Activated B cell treated with CpG ODN at 0.5 μM for 24 hours (primary cell): ENCODE results near the gene AKT2. TPM values are rescaled to one million over a fixed set of nuclear protein-coding genes. Genes with fewer than 3 reads are reported as not detected.

ENCODE experiments used
- ATAC-seq: fragments of 200-7000 bp; cut with Tn5 transposase; one replicate; pipeline ENCODE4 v1.10.0; 2021; ENCODE audit warnings: low read depth, mild to moderate bottlenecking, moderate library complexity
- CTCF ChIA-PET: fragments of 350-600 bp; sonication (Branson Sonifier 250); formaldehyde crosslinking; loops from one replicate; lab custom pipeline; 2021; ENCODE audit warnings: antibody characterized with exemption; lab: Charles Lee
- POLR2A ChIA-PET: fragments of 350-600 bp; sonication (Branson Sonifier 250); formaldehyde crosslinking; loops from one replicate; lab custom pipeline; 2021; ENCODE audit warnings: antibody characterized with exemption; lab: Charles Lee
- DNase-seq: peaks from one replicate; pipeline ENCODE4 v3.0.0; 2022
- H3K27ac Mint-ChIP-seq: one replicate; pipeline ENCODE4 v1.8.0; 2020; ENCODE audit warnings: mixed read lengths
- H3K27me3 Mint-ChIP-seq: one replicate; pipeline ENCODE4 v1.8.0; 2021; ENCODE audit warnings: mixed read lengths
- H3K36me3 Mint-ChIP-seq: one replicate; pipeline ENCODE4 v1.8.0; 2021; ENCODE audit warnings: low read depth, mixed read lengths
- H3K4me1 Mint-ChIP-seq: one replicate; pipeline ENCODE4 v1.8.0; 2021; ENCODE audit warnings: mixed read lengths
- H3K4me3 Mint-ChIP-seq: one replicate; pipeline ENCODE4 v1.8.0; 2020; ENCODE audit warnings: mild to moderate bottlenecking, mixed read lengths
- H3K9me3 Mint-ChIP-seq: one replicate; pipeline ENCODE4 v1.8.0; 2020; ENCODE audit warnings: mixed read lengths
- intact Hi-C: fragments of 100-400 bp; cut with micrococcal nuclease; formaldehyde crosslinking; loops from one replicate; pipeline ENCODE4 v1.15.1; 2024
- total RNA-seq: library from RNA; stranded (reverse); gene quantifications from 2 replicates; pipeline ENCODE4 v1.2.3, GENCODE V29; 2022
- TF ChIP-seq, protein P1 (sequence below): fragments of 200-600 bp; IDR thresholded peaks from one replicate; pipeline ENCODE4 v1.8.0; 2022; ENCODE audit warnings: antibody characterized with exemption, mild to moderate bottlenecking

The AKT2 gene
- total RNA-seq, 1 donor from 2014 or later, result 176 TPM

DNA sequence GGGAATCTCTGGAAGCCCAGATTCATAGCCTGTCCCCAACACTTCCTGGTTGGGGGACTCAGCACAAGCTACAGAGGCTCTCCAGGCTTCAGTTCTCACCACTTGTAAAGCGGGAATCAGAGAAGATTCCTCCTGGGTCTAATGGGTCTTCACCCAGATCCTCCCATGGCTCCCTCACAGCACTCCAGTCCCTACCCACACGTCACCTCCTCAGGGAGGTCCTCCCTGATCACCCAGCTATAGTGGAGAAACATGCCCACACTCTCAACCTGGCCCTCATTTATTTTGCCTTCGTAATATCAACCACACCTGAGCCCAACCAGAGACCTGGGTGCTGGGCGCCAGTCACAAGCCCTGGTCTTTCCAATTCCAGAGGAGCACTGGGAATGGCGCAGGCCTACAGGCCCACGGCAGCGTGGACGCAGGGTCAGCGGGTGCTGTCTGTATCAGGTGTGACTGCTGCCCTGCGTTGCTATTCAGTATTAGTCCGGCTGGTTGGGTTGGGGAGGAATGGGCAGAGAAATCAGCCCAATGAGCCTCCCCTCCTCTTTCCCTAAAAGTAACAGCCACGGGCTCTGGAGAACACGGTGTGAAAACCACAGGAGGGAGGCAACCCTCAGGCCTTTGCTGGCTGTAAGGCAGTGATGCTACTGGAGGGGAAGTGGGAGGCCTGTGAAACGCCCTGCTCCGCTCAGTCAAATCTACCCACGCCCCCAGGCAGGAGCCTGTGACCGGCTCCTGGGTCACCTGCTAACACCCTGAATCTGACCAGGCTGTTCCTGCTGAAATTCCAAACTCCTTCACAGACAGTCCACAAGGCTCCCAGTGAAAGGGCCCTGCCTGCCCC is 5.2 kb downstream of the AKT2 start:
- TF ChIP-seq, protein P1, sequence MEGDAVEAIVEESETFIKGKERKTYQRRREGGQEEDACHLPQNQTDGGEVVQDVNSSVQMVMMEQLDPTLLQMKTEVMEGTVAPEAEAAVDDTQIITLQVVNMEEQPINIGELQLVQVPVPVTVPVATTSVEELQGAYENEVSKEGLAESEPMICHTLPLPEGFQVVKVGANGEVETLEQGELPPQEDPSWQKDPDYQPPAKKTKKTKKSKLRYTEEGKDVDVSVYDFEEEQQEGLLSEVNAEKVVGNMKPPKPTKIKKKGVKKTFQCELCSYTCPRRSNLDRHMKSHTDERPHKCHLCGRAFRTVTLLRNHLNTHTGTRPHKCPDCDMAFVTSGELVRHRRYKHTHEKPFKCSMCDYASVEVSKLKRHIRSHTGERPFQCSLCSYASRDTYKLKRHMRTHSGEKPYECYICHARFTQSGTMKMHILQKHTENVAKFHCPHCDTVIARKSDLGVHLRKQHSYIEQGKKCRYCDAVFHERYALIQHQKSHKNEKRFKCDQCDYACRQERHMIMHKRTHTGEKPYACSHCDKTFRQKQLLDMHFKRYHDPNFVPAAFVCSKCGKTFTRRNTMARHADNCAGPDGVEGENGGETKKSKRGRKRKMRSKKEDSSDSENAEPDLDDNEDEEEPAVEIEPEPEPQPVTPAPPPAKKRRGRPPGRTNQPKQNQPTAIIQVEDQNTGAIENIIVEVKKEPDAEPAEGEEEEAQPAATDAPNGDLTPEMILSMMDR, result no peak
- ATAC-seq (peak; percentile 33), DNase-seq (peak; percentile 27)
- peak overlapping the region; percentile 67 for H3K4me3 Mint-ChIP-seq
- H3K4me1 Mint-ChIP-seq, result peaks cover 84% of the 10 kb centered on the region
- no peaks in the 10 kb centered on the region for H3K9me3 Mint-ChIP-seq
- intact Hi-C loops, result loop anchor here (10.0 kb wide), 2 partner anchors 135 to 495 kb away; partner anchors contain the start of genes MIA and RAB4B
- peak overlapping the region; percentile 81 for H3K27ac Mint-ChIP-seq
- POLR2A ChIA-PET, result interaction anchor here (0.6 kb wide), 1 partner anchor 22 kb away, joined by 3 read pairs; no protein-coding TSS in a partner anchor
- peaks cover 18% of the 10 kb centered on the region for H3K36me3 Mint-ChIP-seq
- no peaks in the 10 kb centered on the region for H3K27me3 Mint-ChIP-seq
- CTCF ChIA-PET, result no interaction called here

DNA sequence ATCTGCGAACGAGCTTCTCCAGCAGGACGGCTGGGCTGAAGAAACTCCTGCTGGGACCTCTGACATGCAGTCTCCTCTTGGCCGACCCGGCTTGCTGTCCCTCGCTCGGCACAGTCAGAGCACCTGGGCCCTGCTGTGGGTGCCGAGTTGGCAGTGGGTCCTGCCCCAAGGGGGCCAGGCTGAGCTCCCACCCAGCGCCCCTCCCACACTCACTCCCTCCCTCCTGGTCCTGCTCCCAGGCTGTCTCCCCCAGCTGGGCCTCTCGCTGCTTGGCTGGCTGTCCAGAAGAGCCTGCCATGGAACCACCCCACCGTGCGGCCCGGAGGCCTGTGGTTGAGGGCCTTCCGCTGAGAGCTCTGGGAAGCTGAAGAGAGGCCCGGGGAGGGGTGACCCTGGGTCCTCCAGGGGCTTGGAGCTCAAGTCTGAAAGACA is 6.0 kb downstream of the AKT2 start:
- TF ChIP-seq, protein P1, result no peak
- H3K36me3 Mint-ChIP-seq, result peaks cover 16% of the 10 kb centered on the region
- DNase-seq (no peak), ATAC-seq (no peak)
- peaks cover 88% of the 10 kb centered on the region for H3K4me1 Mint-ChIP-seq
- ChIA-PET CTCF (no interaction called here), POLR2A (interaction anchor here (0.6 to 0.8 kb wide), 4 partner anchors 21 to 1447 kb away, joined by 3 to 6 read pairs (median 3); no protein-coding TSS in a partner anchor)
- H3K9me3 Mint-ChIP-seq, result no peaks in the 10 kb centered on the region
- intact Hi-C loops, result no loop called here
- H3K27ac Mint-ChIP-seq, result no peak overlapping the region
- no peaks in the 10 kb centered on the region for H3K27me3 Mint-ChIP-seq
- no peak overlapping the region for H3K4me3 Mint-ChIP-seq

DNA sequence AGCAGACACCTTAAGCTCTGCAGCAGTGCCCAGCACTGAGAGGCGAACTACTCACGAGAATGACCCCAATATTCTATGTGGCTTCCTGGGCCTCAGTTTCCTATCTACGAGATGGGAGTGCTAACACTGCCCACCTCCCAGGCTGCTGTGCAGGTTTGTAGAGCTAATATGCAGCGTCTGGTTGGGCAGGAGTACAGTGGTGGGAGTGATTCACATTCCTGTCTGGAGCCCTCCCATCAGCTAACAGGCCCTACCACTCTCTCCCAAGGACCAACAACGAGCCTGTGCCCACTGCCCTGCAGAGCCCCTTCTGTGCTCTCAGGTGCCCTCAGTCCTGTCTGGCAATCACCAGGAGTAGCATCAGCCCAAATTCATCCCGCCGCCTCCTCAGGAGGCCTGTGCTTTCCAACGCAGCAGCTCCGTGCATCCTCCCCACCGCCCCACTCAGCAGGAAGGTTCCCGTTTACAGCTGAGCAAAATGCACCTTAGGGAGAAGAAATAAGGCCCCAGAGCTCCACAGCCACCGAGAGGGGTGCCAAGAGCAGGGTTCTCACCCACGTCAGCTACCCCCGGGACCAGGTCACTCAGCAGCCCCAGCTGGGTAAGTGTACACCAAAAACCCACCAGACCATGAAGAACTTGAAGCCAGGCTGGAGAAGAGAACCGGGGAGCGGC is 6.6 kb downstream of the AKT2 start:
- Mint-ChIP-seq H3K4me1 (peaks cover 88% of the 10 kb centered on the region), H3K27me3 (no peaks in the 10 kb centered on the region), H3K36me3 (peaks cover 19% of the 10 kb centered on the region), H3K27ac (peak overlapping the region; percentile 56), H3K9me3 (no peaks in the 10 kb centered on the region), H3K4me3 (no peak overlapping the region)
- ChIA-PET CTCF (no interaction called here), POLR2A (interaction anchor here (0.5 to 0.8 kb wide), 3 partner anchors 50 to 1446 kb away, joined by 3 read pairs; no protein-coding TSS in a partner anchor)
- ATAC-seq, result no peak
- no peak for DNase-seq
- intact Hi-C loops, result no loop called here
- TF ChIP-seq, protein P1, result no peak

DNA sequence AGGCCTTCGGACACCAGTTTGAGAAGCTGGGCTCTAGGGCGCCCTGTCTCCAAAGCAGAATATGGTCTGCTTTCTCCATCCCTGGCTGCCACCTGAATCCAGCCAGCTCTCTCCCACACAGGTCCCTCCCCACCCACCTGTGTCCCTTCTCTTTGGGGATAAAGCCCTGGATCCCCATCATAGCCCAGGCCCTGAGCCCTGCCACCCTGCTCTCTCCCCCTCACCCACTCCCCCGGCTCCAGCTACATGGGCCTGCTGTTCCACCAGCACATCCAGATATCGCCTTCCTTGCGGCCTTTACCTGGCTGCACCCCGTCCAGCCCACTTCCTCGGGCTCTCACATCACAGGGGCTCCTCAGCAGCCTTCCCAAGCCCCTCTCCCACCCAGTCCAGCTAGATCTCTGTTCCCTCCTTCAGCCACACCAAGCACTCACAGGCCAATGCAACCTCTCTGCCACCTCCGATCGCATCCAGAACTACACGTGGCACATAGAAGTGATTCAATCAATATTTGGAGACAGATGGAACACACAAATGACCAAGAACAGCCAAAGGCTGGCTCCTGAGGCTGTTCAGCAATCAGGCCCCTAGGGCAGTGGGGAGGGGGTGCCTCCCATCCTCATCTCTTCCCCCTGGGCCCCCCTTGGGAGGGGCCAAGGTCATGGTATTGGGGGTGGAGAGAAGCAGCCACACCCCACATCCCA is 7.6 kb downstream of the AKT2 start:
- H3K4me3 Mint-ChIP-seq, result no peak overlapping the region
- H3K27ac Mint-ChIP-seq, result peak overlapping the region; percentile 24
- TF ChIP-seq, protein P1, result no peak
- ATAC-seq, result no peak
- no peaks in the 10 kb centered on the region for H3K27me3 Mint-ChIP-seq
- DNase-seq, result no peak
- H3K9me3 Mint-ChIP-seq, result no peaks in the 10 kb centered on the region
- ChIA-PET POLR2A (no interaction called here), CTCF (interaction anchor here (1.3 kb wide), 1 partner anchor 28 kb away, joined by 3 read pairs; no protein-coding TSS in a partner anchor)
- intact Hi-C loops, result no loop called here
- peaks cover 80% of the 10 kb centered on the region for H3K4me1 Mint-ChIP-seq
- H3K36me3 Mint-ChIP-seq, result peaks cover 18% of the 10 kb centered on the region
